Measurements from ENCODE around the gene RSBN1L. TPM values are rescaled to one million over a fixed set of nuclear protein-coding genes. Genes with fewer than 3 reads are reported as not detected.

Gene RSBN1L
- total and polyA plus RNA-seq, 4 donors: 7.3 to 53.2 (median 12.9) TPM

GRCh38 chr7:77800158-77800557 is 103.9 kb downstream of the RSBN1L start:
- H3K27me3 ChIP-seq (ENCODE audit: control insufficient read depth in 3 of 3, insufficient read depth in 3 of 3, low read length in 2 of 3): no peaks in the 10 kb centered on the region
- H3K27ac ChIP-seq (ENCODE audit: low read depth in 1 of 2, low read length in 1 of 2): no peak overlapping the region
- peaks cover 0 to 4% (median 0%) of the 10 kb centered on the region in 4 donors for H3K9me3 ChIP-seq (ENCODE audit: control insufficient read depth in 4 of 4, insufficient read depth in 3 of 4, low read length in 3 of 4)
- ATAC-seq (ENCODE audit: insufficient read depth, low FRiP score) (no peak), DNase-seq (peak in 2 of 3 donors; percentile 11 to 24)
- TF ChIP-seq, protein P1, sequence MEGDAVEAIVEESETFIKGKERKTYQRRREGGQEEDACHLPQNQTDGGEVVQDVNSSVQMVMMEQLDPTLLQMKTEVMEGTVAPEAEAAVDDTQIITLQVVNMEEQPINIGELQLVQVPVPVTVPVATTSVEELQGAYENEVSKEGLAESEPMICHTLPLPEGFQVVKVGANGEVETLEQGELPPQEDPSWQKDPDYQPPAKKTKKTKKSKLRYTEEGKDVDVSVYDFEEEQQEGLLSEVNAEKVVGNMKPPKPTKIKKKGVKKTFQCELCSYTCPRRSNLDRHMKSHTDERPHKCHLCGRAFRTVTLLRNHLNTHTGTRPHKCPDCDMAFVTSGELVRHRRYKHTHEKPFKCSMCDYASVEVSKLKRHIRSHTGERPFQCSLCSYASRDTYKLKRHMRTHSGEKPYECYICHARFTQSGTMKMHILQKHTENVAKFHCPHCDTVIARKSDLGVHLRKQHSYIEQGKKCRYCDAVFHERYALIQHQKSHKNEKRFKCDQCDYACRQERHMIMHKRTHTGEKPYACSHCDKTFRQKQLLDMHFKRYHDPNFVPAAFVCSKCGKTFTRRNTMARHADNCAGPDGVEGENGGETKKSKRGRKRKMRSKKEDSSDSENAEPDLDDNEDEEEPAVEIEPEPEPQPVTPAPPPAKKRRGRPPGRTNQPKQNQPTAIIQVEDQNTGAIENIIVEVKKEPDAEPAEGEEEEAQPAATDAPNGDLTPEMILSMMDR (IDR thresholded peaks at IDR 0.05; ENCODE audit: control extremely low read depth, extremely low read depth): no peak
- H3K4me3 ChIP-seq: no peak overlapping the region
- peaks cover 0 to 24% (median 8%) of the 10 kb centered on the region in 5 donors for H3K4me1 ChIP-seq (ENCODE audit: control insufficient read depth in 5 of 5, insufficient read depth in 5 of 5, low read length in 5 of 5)
- no peak overlapping the region for H3K9ac ChIP-seq (ENCODE audit: insufficient read depth in 1 of 2, low read length in 2 of 2)
- peaks cover 0 to 5% (median 0%) of the 10 kb centered on the region in 4 donors for H3K36me3 ChIP-seq (ENCODE audit: control insufficient read depth in 4 of 4, insufficient read depth in 4 of 4, low read length in 4 of 4)
- 36 to 51% methylated on average over 4 of the region's 4 CpGs for WGBS, 2 donors

- ATAC-seq (ENCODE audit: insufficient read depth, low FRiP score): no peak
- TF ChIP-seq, protein P1 (IDR thresholded peaks at IDR 0.05; ENCODE audit: control extremely low read depth, extremely low read depth): no peak
- 91 to 92% methylated on average over 2 of the region's 2 CpGs for WGBS, 2 donors
- no peak overlapping the region for H3K27ac ChIP-seq (ENCODE audit: low read depth in 1 of 2, low read length in 1 of 2)
- no peak for DNase-seq
- H3K4me1 ChIP-seq (ENCODE audit: control insufficient read depth in 5 of 5, insufficient read depth in 5 of 5, low read length in 5 of 5): peaks cover 0 to 24% (median 8%) of the 10 kb centered on the region in 5 donors
- H3K4me3 ChIP-seq: no peak overlapping the region
- H3K9me3 ChIP-seq (ENCODE audit: control insufficient read depth in 4 of 4, insufficient read depth in 3 of 4, low read length in 3 of 4): peaks cover 0 to 4% (median 0%) of the 10 kb centered on the region in 4 donors
- no peaks in the 10 kb centered on the region for H3K27me3 ChIP-seq (ENCODE audit: control insufficient read depth in 3 of 3, insufficient read depth in 3 of 3, low read length in 2 of 3)
- peaks cover 0 to 5% (median 0%) of the 10 kb centered on the region in 4 donors for H3K36me3 ChIP-seq (ENCODE audit: control insufficient read depth in 4 of 4, insufficient read depth in 4 of 4, low read length in 4 of 4)
- no peak overlapping the region for H3K9ac ChIP-seq (ENCODE audit: insufficient read depth in 1 of 2, low read length in 2 of 2)
Measured at GRCh38 chr7:77800730-77801129, 104.5 kb downstream of the RSBN1L start.

DNA sequence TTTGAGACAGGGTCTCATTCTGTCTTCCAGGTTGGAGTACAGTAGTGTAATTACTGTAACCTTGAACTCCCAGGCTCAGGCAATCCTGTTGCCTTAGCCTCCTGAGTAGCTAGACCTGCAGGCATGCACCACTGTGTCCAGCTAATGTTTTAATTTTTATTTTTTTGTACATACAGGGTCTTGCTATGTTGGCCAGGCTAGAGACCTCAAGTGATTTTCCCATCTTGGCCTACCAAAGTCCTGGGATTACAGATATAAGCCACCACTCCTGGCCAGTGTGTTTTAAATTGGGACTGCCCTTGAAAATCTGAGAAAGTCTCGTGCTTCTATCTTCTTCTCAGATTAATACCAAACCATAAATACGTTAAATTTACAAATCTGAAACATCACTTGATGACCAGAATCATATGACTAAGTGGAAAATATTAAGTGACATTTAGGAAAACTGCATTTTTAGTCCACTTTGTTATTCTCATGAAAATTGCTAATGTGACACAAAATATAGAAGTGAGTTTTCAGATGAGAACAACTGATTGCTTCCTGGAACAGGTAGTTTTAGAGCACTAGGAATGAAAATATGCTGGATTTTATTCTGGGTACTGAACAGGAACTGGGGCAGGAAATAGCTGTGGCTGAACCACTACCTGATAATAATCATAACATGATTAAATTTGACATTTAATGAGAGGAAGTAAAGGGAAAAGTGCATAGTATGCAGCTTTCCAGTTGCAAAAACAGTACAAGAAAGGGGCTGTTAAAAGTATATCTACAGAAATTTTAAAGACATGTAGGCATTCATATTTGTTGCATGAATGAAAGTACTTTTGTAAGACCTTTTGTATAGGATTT is 106.5 kb downstream of the RSBN1L start:
- DNase-seq: no peak
- H3K9ac ChIP-seq (ENCODE audit: insufficient read depth in 1 of 2, low read length in 2 of 2): no peak overlapping the region
- peaks cover 0 to 10% (median 0%) of the 10 kb centered on the region in 5 donors for H3K4me1 ChIP-seq (ENCODE audit: control insufficient read depth in 5 of 5, insufficient read depth in 5 of 5, low read length in 5 of 5)
- no peak overlapping the region for H3K4me3 ChIP-seq
- peaks cover 0 to 13% (median under 1%) of the 10 kb centered on the region in 4 donors for H3K9me3 ChIP-seq (ENCODE audit: control insufficient read depth in 4 of 4, insufficient read depth in 3 of 4, low read length in 3 of 4)
- no peak overlapping the region for H3K27ac ChIP-seq (ENCODE audit: low read depth in 1 of 2, low read length in 1 of 2)
- no peaks in the 10 kb centered on the region for H3K27me3 ChIP-seq (ENCODE audit: control insufficient read depth in 3 of 3, insufficient read depth in 3 of 3, low read length in 2 of 3)
- no peak for ATAC-seq (ENCODE audit: insufficient read depth, low FRiP score)
- TF ChIP-seq, protein P1 (IDR thresholded peaks at IDR 0.05; ENCODE audit: control extremely low read depth, extremely low read depth): no peak
- WGBS, 2 donors: 51 to 68% methylated on average over 2 of the region's 2 CpGs
- H3K36me3 ChIP-seq (ENCODE audit: control insufficient read depth in 4 of 4, insufficient read depth in 4 of 4, low read length in 4 of 4): peaks cover 0 to 5% (median 0%) of the 10 kb centered on the region in 4 donors
